ENCODE measurements around the gene DPEP2NB.
A peak's percentile ranks its signal among the peaks of the same experiment; 100 is the strongest.

The DPEP2NB gene, protein sequence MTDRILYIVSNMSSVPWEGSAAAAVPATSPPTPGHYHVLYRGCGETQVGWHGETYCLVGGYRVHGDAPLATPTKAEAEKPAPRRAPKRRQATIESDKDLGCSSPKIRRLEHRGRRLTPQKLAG

DNA sequence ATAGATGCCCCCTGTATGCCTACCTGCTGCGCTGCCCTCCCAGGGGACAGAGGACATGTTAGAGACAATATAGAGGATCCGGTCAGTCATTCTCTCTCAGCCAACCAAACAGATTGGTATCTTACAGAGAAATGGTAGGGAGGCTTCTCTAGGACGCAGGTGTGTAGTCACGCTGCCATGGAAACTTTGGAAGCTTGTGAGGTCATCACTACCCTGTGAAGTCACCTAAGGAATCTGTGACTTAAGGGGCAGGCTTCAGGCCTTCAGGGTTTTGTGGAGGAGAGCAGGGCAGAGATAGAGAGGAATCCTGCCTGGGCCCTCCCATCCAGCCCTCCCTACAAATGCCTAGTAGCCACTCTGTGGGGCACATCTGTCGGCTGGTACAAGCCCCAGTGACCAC, at the start of gene DPEP2NB:
TSS of gene DPEP2NB (minus strand) at position 231 of the 400 bp plus-strand sequence. CDS start at position 90, 141 bp downstream.
- Histone ChIP-seq H3K27ac (ENCODE audit: poor library complexity, severe bottlenecking) (no peak within 1 kb of the TSS), H3K4me1 (ENCODE audit: insufficient read depth, poor library complexity, severe bottlenecking) (peaks cover 5% of the 10 kb centered on the region), H3K4me3 (ENCODE audit: severe bottlenecking) (no peak within 1 kb of the TSS), H3K27me3 (ENCODE audit: insufficient read depth, poor library complexity, severe bottlenecking) (no peaks in the 10 kb centered on the region), H3K9me3 (ENCODE audit: severe bottlenecking) (no peaks in the 10 kb centered on the region), H3K36me3 (ENCODE audit: low read depth) (no peaks in the 10 kb centered on the region)
- TF ChIP-seq, protein P1, sequence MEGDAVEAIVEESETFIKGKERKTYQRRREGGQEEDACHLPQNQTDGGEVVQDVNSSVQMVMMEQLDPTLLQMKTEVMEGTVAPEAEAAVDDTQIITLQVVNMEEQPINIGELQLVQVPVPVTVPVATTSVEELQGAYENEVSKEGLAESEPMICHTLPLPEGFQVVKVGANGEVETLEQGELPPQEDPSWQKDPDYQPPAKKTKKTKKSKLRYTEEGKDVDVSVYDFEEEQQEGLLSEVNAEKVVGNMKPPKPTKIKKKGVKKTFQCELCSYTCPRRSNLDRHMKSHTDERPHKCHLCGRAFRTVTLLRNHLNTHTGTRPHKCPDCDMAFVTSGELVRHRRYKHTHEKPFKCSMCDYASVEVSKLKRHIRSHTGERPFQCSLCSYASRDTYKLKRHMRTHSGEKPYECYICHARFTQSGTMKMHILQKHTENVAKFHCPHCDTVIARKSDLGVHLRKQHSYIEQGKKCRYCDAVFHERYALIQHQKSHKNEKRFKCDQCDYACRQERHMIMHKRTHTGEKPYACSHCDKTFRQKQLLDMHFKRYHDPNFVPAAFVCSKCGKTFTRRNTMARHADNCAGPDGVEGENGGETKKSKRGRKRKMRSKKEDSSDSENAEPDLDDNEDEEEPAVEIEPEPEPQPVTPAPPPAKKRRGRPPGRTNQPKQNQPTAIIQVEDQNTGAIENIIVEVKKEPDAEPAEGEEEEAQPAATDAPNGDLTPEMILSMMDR (IDR thresholded peaks at IDR 0.05; ENCODE audit: poor library complexity, severe bottlenecking): no peak
- DNase-seq (ENCODE audit: low spot score) (no peak), ATAC-seq (ENCODE audit: low read depth) (no peak)

DNA sequence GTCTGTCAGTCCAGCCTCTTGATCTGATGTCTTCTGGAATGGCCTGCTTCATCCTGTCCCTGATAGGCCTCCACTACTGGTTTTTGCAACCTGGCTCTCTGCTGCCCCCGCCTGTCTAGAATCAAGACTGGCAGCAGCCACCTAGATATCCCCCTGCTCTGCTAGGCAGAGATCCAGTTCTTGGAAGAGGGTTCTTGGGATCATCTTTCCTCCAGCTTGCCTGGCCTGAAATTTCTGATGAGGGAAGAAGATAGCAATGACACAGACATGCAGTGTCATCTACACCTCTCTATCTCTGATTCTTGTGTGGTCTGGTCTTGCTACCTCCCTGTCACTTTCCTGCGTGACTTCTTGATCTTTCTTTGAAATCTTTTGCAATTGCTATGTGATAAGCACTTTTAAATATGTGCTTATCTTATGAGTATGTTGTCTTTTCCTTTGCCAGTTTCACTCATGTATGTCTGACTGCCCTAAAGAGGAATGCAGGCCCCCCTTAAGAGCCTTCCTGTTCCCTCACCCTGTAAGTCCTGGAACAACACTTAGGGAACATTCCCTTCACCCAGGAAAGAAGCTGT, 49.2 kb upstream of the DPEP2NB start:
- TF ChIP-seq, protein P1 (IDR thresholded peaks at IDR 0.05; ENCODE audit: poor library complexity, severe bottlenecking): peak; percentile 89
- Histone ChIP-seq H3K9me3 (ENCODE audit: severe bottlenecking) (no peaks in the 10 kb centered on the region), H3K27me3 (ENCODE audit: insufficient read depth, poor library complexity, severe bottlenecking) (no peaks in the 10 kb centered on the region), H3K36me3 (ENCODE audit: low read depth) (peaks cover 33% of the 10 kb centered on the region), H3K4me3 (ENCODE audit: severe bottlenecking) (no peak overlapping the region), H3K4me1 (ENCODE audit: insufficient read depth, poor library complexity, severe bottlenecking) (no peaks in the 10 kb centered on the region), H3K27ac (ENCODE audit: poor library complexity, severe bottlenecking) (peak overlapping the region; percentile 22)
- peak; percentile 89 for ATAC-seq (ENCODE audit: low read depth)
- DNase-seq (ENCODE audit: low spot score): no peak

DNA sequence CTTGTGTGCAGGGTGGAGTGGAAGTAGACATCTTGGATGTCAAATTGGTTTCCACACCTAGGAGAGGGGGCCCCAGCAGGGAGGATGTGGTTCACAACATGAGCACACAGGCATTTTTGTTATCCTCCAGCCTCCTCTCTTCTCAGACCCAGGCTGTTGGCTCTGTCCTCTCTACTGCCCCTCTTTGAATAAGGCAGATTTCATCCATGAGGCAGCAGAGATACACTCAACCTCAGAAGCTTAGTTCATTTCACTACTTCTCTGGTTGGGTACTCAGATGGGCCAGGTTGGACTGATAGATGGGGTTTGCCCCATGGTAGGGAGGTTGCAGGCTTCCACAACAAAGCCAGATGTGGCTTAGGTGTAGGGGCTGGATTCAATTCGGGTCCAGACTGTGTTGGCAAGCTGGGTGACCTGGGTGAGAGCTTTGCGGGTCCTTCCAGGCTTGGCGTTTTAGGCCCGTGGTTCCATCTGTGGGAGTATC, 47.2 kb upstream of the DPEP2NB start:
- Histone ChIP-seq H3K4me1 (ENCODE audit: insufficient read depth, poor library complexity, severe bottlenecking) (no peaks in the 10 kb centered on the region), H3K27ac (ENCODE audit: poor library complexity, severe bottlenecking) (no peak overlapping the region), H3K27me3 (ENCODE audit: insufficient read depth, poor library complexity, severe bottlenecking) (no peaks in the 10 kb centered on the region), H3K4me3 (ENCODE audit: severe bottlenecking) (no peak overlapping the region), H3K9me3 (ENCODE audit: severe bottlenecking) (no peaks in the 10 kb centered on the region), H3K36me3 (ENCODE audit: low read depth) (peaks cover 35% of the 10 kb centered on the region)
- TF ChIP-seq, protein P1 (IDR thresholded peaks at IDR 0.05; ENCODE audit: poor library complexity, severe bottlenecking): no peak
- DNase-seq (ENCODE audit: low spot score) (no peak), ATAC-seq (ENCODE audit: low read depth) (no peak)

DNA sequence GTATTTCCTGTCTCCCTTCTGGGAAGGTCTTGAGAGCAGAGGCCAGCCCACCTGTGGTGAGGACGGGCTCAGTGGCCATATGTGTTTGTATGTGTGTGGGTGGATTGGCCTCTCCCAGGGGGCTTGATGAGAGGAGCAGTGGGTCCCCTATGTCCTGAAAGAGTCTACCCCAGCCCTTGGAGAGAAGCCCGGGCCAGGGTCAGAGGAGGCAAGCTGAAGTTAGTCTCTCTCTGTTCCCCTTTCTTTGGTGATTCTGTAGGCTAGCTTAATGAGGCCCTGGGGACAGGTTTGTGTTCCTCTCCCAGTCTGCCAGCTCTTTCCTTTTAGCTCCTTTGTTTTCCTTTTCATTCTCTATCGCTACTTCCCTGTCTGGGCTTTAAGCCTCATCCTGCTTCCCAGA, 45.7 kb upstream of the DPEP2NB start:
- TF ChIP-seq, protein P1 (IDR thresholded peaks at IDR 0.05; ENCODE audit: poor library complexity, severe bottlenecking): no peak
- ATAC-seq (ENCODE audit: low read depth): no peak
- H3K36me3 ChIP-seq (ENCODE audit: low read depth): peaks cover 32% of the 10 kb centered on the region

DNA sequence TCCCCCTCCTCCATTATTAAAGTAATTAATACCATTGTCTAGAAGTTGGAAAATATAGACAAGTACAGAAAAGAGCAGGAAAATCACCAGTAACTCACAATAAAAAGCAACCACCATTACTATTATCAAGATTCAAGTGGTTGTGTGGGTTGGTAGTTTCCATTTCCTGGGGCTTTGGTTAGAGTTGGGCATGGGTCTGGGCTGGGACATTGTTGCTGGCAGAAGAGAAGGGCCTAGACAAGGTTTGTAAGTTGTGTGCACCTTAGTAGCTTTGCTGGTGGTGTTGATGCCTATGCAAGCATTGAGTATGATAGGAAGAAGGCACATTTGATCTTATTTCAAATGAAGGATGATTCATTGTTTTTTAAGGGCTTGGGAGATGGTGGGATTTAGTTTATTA, 44.1 kb upstream of the DPEP2NB start:
- DNase-seq (ENCODE audit: low spot score) (no peak), ATAC-seq (ENCODE audit: low read depth) (no peak)
- Histone ChIP-seq H3K36me3 (ENCODE audit: low read depth) (peaks cover 34% of the 10 kb centered on the region), H3K27me3 (ENCODE audit: insufficient read depth, poor library complexity, severe bottlenecking) (no peaks in the 10 kb centered on the region), H3K27ac (ENCODE audit: poor library complexity, severe bottlenecking) (no peak overlapping the region), H3K9me3 (ENCODE audit: severe bottlenecking) (no peaks in the 10 kb centered on the region), H3K4me1 (ENCODE audit: insufficient read depth, poor library complexity, severe bottlenecking) (no peaks in the 10 kb centered on the region), H3K4me3 (ENCODE audit: severe bottlenecking) (no peak overlapping the region)
- TF ChIP-seq, protein P1 (IDR thresholded peaks at IDR 0.05; ENCODE audit: poor library complexity, severe bottlenecking): no peak

More for the DNA sequence above, 45.7 kb upstream of the DPEP2NB start:
- Histone ChIP-seq H3K9me3 (ENCODE audit: severe bottlenecking) (no peaks in the 10 kb centered on the region), H3K4me1 (ENCODE audit: insufficient read depth, poor library complexity, severe bottlenecking) (no peaks in the 10 kb centered on the region), H3K27me3 (ENCODE audit: insufficient read depth, poor library complexity, severe bottlenecking) (no peaks in the 10 kb centered on the region), H3K27ac (ENCODE audit: poor library complexity, severe bottlenecking) (no peak overlapping the region), H3K4me3 (ENCODE audit: severe bottlenecking) (no peak overlapping the region)
- DNase-seq (ENCODE audit: low spot score): no peak

Measured in RWPE2 (cell line).